Embryonic facial prominence (tissue), 1 donor: ENCODE data around the gene PAK4.
"Not testable (repeated sequence)": the region's sequence is repeated elsewhere in the genome, so short reads cannot be mapped to it uniquely, and the experiment has no call there.

Experiments
- DNase-seq: peaks from one replicate; pipeline ENCODE4 v3.0.0-alpha.2; 2016; ENCODE audit errors: extremely low spot score

PAK4 gene

GRCh38 chr19:39130337-39131254, 5.0 kb downstream of the PAK4 start:
- DNase-seq, result no peak

GRCh38 chr19:39131255-39131755, 5.7 kb downstream of the PAK4 start:
- DNase-seq, result no peak

GRCh38 chr19:39132344-39132969, 6.9 kb downstream of the PAK4 start:
- no peak for DNase-seq

- no peak for DNase-seq
Measured at GRCh38 chr19:39133431-39134270, 8.1 kb downstream of the PAK4 start.

- no peak for DNase-seq
Measured at GRCh38 chr19:39135701-39136100, 10.1 kb downstream of the PAK4 start.

GRCh38 chr19:39136225-39136940, 10.8 kb downstream of the PAK4 start:
- DNase-seq, result no peak

GRCh38 chr19:39137131-39137530, 11.5 kb downstream of the PAK4 start:
- no peak for DNase-seq

GRCh38 chr19:39138221-39139211, 12.9 kb downstream of the PAK4 start:
- DNase-seq, result no peak

GRCh38 chr19:39139305-39139874, 13.8 kb downstream of the PAK4 start:
- no peak for DNase-seq

GRCh38 chr19:39139971-39140453, 14.4 kb downstream of the PAK4 start:
- DNase-seq, result no peak

- no peak for DNase-seq
Measured at GRCh38 chr19:39140594-39140993, 15.0 kb downstream of the PAK4 start.

GRCh38 chr19:39141929-39142328, 16.3 kb downstream of the PAK4 start:
- DNase-seq, result no peak

GRCh38 chr19:39142630-39143029, 17.0 kb downstream of the PAK4 start:
- no peak for DNase-seq

- DNase-seq, result not testable (repeated sequence)
Measured at GRCh38 chr19:39143757-39144289, 18.2 kb downstream of the PAK4 start.

- DNase-seq, result no peak
Measured at GRCh38 chr19:39144290-39145071, 18.9 kb downstream of the PAK4 start.

GRCh38 chr19:39145180-39145953, 19.8 kb downstream of the PAK4 start:
- no peak for DNase-seq

- DNase-seq, result no peak
Measured at GRCh38 chr19:39146091-39146490, 20.5 kb downstream of the PAK4 start.
